Measurements from ENCODE around the gene CD99L2. TPM values are rescaled to one million over a fixed set of nuclear protein-coding genes. Genes with fewer than 3 reads are reported as not detected.
"Not testable (repeated sequence)": the region's sequence is repeated elsewhere in the genome, so short reads cannot be mapped to it uniquely, and the experiment has no call there.

Gene CD99L2
- total RNA-seq, 1 experiment from 2014 or later, result 54.7 TPM

DNA sequence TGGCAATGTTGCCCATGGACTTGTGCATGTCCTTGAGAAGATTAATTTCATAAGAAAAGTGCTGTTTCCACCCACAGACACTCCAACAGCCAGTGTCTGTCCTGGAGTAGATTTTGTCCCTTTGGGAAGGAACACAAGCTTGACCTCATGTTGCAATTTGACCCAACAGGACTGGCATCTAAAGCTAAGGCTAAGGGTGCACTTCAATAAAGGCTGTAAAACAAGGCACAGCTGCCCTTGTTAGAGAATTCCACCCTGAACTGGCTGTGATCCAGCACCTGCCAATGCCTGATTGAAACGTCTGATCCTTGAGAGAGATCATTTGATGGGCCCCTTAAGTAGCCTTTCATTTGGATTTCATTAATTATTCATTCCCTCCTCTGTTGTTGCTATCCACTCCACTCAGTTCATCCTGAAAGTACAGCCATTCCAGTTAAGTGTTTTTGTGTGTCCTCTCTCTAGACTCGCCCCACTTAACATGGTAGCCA, 56.2 kb downstream of the CD99L2 start:
- no peak overlapping the region for H3K4me3 ChIP-seq
- H3K9me3 ChIP-seq, result no peaks in the 10 kb centered on the region
- H3K27me3 ChIP-seq, result no peaks in the 10 kb centered on the region
- H3K36me3 ChIP-seq, result no peaks in the 10 kb centered on the region
- no peak for DNase-seq

DNA sequence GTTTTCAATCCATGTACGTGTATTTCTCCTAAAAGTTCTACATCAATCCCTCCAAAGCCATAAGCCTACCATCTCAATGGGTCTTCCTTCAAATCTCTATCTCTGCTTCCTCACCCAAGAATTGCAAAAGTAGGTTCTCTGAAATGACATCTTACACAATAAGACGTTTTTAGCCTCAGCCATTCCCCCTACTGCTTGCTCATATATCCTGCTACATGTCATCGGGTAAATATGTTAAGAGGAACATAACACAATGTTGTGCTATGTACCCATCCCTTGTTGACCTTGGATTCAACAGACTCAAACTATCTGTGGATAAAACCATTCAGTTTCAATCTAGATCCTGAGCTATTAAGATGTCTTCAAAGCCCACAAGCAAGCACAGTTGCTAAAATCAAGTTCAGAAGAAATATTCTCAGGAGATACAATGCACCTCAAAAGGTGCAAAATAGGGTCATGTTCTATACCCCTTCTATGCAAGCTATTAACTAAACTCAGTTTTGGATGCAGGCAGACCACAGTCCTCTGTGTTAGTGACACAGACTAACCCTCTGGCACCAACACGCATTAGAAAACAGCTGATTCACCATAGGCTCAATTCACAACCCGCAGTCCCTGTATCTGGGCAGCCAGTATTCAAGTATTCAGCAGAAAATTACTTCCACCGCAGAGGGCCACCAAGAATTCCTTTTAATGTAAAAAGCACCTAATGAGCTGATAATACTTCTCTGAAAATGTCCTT, 56.8 kb downstream of the CD99L2 start:
- Histone ChIP-seq H3K27me3 (no peaks in the 10 kb centered on the region), H3K36me3 (no peaks in the 10 kb centered on the region), H3K4me3 (no peak overlapping the region), H3K9me3 (no peaks in the 10 kb centered on the region)
- no peak for DNase-seq

DNA sequence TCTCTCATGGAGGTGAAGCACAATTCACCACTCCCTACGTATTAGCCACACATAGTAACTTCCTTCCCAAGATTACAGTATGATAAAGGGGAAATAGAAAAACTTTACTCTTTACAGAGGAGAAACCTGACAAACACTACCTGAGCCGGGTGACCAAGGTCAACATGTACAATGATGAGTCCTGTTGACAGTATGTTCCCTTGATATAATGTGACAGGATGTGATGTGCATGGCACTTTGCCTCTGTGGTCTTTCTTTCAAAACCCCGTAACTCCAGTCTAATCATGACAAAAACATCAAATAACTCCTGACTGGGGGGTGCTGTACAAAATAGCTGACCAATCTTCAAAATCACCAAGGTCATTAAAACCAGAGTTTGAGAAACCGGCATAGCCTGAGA, 60.6 kb downstream of the CD99L2 start:
- no peaks in the 10 kb centered on the region for H3K36me3 ChIP-seq
- no peaks in the 10 kb centered on the region for H3K27me3 ChIP-seq
- no peak overlapping the region for H3K4me3 ChIP-seq
- DNase-seq, result no peak
- no peaks in the 10 kb centered on the region for H3K9me3 ChIP-seq

DNA sequence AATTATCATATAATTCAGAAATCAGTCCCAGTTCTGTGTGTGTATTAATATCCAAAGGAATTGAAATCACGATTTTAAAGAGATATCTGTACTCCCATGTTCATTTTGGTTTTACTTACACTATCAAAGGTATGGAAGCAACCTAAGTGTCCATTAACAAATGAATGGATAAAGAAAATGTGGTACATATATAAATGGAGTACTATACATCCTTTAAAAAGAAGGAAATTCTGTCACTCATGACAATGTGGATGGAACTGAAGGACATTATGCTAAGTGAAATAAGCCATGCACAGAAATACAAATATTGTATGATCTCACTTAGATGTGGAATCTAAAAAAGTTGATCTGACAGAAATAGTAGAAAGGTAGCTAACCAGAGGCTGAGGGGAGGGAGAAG, 63.8 kb downstream of the CD99L2 start:
- no peaks in the 10 kb centered on the region for H3K9me3 ChIP-seq
- H3K36me3 ChIP-seq, result no peaks in the 10 kb centered on the region
- no peak overlapping the region for H3K4me3 ChIP-seq
- no peaks in the 10 kb centered on the region for H3K27me3 ChIP-seq
- DNase-seq, result no peak

DNA sequence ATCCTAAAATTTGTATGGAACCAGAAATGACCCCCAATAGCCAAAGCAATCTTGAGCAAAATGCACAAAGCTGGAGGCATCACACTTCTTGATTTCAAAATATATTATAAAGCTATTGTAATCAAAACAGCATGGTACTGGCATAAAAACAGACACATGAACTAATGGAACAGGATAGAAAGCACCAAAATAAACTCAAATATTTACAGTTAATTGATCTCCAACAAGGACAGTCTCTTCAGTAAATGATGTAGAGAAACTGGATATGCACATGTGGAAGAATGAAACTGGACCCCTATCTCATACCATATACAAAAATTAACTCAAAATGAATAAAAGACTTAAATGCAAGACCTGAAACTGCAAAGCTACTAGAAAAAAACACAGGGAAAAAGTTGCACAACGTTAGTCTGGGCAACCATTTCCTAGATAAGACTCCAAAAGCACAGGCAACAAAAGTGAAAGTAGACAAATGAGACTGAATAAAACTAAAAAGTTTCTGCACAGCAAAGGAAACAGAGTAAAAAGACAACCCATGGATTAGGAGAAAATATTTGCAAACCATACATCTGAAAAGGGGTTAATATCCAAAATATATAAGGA, 64.9 kb downstream of the CD99L2 start:
- Histone ChIP-seq H3K9me3 (no peaks in the 10 kb centered on the region), H3K27me3 (no peaks in the 10 kb centered on the region)
- DNase-seq, result no peak

DNA sequence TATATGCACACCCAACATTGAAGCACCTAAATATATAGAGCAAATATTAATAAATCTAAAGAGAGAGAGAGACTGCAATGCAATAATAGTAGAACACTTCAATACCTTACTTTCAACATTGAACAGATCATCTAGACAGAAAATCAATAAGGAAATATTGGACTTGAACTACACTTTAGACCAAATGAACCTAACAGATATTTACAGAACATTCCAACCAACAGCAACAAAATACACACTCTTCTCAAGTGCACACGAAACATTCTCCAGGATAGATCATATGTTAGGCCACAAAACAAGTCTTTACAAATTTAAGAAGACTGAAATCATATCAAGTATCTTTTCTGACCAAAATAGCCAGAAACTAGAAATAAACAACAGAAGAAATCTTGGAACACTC, 66.6 kb downstream of the CD99L2 start:
- H3K4me3 ChIP-seq, result no peak overlapping the region
- no peak for DNase-seq
- H3K27me3 ChIP-seq, result no peaks in the 10 kb centered on the region
- H3K36me3 ChIP-seq, result no peaks in the 10 kb centered on the region
- H3K9me3 ChIP-seq, result no peaks in the 10 kb centered on the region

More for the DNA sequence above, 64.9 kb downstream of the CD99L2 start:
- H3K36me3 ChIP-seq, result no peaks in the 10 kb centered on the region
- no peak overlapping the region for H3K4me3 ChIP-seq

DNA sequence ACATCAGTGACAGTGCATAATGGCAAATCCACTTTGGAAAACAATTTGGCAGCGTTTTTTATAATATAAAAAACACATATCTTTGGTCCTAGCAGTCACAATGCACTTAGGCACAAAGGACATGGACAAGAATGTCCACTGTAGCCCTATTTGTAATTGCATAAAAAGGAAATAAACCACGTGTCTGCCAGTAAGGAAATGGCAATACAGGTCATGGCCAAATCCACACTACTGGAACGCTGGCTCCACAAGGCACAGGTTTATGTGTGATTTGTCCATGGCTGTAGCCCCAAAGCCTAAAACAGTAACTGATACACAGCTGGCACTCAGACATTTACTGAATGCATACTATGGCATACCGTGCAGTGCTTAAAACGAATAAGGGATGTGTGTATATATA, 69.7 kb downstream of the CD99L2 start:
- H3K4me3 ChIP-seq, result no peak overlapping the region
- no peaks in the 10 kb centered on the region for H3K27me3 ChIP-seq
- no peaks in the 10 kb centered on the region for H3K9me3 ChIP-seq
- no peak for DNase-seq
- H3K36me3 ChIP-seq, result no peaks in the 10 kb centered on the region

DNA sequence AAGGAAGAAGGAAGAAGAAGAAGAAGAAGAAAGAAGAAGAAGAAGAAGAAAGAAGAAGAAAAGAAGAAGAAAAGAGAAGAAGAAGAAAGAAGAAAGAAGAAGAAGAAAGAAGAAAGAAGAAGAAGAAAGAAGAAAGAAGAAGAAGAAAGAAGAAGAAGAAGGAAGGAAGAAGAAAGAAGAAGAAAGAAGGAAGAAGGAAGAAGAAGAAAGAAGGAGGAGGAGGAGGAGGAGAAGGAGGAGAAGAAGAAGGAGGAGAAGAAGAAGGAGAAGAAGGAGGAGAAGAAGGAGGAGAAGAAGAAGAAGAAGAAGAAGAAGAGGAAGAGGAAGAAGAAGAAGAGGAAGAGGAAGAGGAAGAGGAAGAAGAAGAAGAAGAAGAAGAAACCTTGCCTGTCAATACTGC, 74.1 kb downstream of the CD99L2 start:
- H3K36me3 ChIP-seq, H3K4me3 ChIP-seq, H3K9me3 ChIP-seq, DNase-seq, H3K27me3 ChIP-seq: not testable (repeated sequence)

DNA sequence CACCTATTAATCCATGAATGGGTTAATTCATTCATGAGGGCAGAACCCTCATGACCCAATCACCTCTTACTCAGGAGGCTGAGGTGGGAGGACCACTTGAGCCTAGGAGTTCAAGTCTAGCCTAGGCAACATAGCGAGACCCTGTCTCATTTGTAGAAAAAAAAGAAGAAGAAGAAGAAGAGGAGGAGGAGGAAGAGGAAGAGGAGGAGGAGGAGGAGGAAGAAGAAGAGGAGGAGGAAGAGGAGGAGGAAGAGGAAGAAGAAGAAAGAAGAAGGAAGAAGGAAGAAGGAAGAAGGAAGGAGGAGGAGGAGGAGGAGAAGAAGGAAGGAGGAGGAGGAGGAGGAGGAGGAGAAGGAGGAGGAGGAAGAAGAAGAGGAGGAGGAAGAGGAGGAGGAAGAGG, 74.6 kb downstream of the CD99L2 start:
- not testable (repeated sequence) for H3K27me3 ChIP-seq, H3K36me3 ChIP-seq, H3K4me3 ChIP-seq, H3K9me3 ChIP-seq, DNase-seq

DNA sequence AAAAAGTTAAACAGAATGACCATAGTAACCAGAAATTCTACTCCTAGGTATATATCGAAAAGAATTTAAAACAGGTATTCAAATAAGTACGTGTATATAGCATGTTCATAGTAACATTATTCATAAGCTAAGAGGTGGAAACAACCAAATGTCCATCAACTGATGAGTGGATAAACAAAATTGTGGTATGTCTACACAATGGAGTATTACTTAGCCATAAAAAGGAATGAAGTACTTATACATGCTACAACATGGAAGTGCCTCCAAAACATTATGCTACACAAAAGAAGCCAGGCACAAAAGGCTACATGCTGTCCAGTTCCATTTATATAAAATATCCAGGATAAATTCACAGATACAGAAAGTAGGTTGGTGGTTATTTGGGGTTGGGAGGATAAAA, 76.5 kb downstream of the CD99L2 start:
- no peak for DNase-seq
- Histone ChIP-seq H3K4me3 (no peak overlapping the region), H3K27me3 (no peaks in the 10 kb centered on the region), H3K36me3 (no peaks in the 10 kb centered on the region), H3K9me3 (no peaks in the 10 kb centered on the region)

DNA sequence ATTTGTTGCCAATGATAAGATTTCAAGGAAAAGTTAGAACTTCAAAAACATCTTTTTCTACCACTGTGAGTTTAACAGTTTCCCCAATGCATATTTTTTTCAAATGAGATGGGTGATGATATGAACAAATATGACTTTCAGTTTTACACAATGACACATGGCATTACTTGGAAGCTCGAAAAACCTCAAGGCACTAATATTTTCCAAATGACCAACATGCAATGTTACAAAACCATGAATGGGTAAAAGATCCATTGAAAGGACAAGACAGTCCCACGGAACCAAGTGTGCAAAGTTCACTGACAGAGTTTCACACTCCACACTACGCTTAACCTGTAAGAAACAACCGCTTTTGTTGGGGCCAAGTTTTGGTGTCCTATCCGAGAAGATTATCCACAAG, 84.5 kb downstream of the CD99L2 start:
- H3K4me3 ChIP-seq, result no peak overlapping the region
- no peak for DNase-seq

DNA sequence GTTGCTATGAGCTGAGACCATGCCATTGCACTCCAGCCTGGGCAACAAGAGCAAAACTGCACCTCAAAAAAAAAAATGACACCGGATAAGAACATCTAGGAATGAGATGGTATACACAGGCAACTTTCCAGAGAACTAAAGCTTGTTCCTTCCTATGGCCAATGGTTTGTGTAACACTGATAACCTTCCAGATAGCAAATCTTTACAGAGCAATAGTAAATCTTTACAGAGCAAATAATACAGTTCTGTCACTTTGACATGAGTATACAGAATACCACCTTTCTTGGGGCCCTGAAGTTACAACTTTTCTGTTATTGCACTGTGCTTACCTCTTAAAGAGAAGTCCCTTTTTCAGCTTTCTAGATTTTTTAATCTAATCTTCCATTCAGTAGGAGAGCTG, 91.6 kb downstream of the CD99L2 start:
- H3K9me3 ChIP-seq, result no peaks in the 10 kb centered on the region
- H3K36me3 ChIP-seq, result no peaks in the 10 kb centered on the region
- no peak overlapping the region for H3K4me3 ChIP-seq
- DNase-seq, result no peak
- H3K27me3 ChIP-seq, result no peaks in the 10 kb centered on the region

More for the DNA sequence above, 84.5 kb downstream of the CD99L2 start:
- Histone ChIP-seq H3K9me3 (no peaks in the 10 kb centered on the region), H3K27me3 (no peaks in the 10 kb centered on the region), H3K36me3 (no peaks in the 10 kb centered on the region)

DNA sequence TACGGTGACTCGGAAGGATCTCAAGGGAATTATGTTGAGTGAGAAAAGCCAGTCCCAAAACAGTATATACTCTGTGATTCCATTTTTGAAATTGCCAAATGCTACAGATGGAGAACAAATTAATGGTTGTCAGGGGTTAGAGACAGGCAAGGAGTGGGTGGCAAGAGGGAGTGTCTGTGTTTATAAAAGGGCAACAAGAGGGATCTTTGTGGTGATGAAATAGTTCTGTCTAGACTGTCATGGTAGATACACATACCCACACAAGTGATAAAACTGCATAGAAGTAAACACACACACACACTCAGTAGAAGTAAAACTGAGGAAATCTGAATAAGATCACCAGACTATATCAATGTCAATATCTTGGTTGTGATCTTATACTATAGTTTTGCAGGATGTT, 92.7 kb downstream of the CD99L2 start:
- no peak overlapping the region for H3K4me3 ChIP-seq
- no peaks in the 10 kb centered on the region for H3K27me3 ChIP-seq
- no peak for DNase-seq
- no peaks in the 10 kb centered on the region for H3K36me3 ChIP-seq
- H3K9me3 ChIP-seq, result no peaks in the 10 kb centered on the region

DNA sequence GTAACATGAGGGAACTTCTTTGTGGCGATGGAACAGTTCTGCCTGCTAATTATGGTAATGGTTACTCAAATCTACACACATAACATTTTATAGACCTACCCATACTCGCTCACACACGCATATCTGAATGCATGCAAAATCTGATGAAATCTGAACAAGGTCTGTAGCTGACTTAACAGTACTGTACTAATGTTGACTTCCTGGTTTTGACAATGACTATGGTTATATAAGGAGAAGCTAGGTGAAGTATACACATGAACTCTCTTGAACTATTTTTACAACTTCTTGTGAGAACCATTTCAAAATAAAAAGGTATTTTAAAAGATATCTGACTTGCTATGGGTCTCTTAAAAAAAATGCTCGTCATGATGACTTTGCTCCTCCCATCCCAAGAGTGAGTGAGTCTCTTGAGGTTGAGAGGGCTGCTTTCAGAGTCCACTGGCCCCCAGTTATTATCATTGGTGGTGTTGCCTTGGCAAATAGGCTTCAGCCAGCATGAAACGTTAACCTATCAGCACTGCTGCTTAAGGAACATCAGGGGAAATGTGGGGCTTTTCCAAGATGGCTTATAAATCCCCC, 105.4 kb downstream of the CD99L2 start:
- Histone ChIP-seq H3K36me3 (no peaks in the 10 kb centered on the region), H3K9me3 (no peaks in the 10 kb centered on the region), H3K27me3 (no peaks in the 10 kb centered on the region), H3K4me3 (no peak overlapping the region)
- no peak for DNase-seq

DNA sequence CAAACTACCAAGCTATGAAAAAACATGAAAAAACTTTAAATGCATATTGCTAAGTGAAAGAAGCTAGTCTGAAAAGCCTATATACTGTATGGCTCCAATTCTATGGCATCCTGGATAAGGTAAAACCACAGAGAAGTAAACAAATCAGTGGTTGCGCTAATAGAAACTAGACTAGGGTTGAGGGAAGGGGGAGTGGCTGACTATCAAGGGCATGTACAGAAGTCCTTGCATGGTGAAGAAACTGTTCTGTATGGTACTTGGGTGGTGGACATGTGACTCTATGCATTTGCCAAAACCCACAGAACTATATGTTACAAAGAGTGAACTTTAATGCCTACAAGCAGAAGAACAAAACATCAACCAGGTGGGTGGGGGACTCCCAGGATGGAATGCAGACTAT, 108.4 kb downstream of the CD99L2 start:
- no peak for DNase-seq

DNA sequence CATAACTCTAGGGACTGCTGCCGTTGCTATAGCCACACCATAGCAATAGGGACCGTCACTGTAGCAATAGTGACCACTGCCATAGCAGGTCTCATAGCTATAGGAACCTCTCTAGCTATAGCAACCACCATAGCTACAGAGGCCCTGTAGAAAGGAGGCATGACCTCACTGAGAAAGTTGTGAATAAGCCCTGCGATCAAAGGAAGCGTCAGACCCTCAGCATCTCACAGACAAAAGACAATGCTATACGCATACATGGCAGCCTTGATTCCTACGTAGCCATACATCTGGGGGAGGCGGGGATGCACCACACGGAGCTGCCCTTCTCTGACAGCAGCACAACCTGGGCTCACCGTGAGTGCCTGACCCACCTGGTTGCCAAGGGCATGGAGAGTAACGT, 116.8 kb downstream of the CD99L2 start:
- Histone ChIP-seq H3K4me3 (no peak overlapping the region), H3K36me3 (no peaks in the 10 kb centered on the region), H3K27me3 (no peaks in the 10 kb centered on the region), H3K9me3 (no peaks in the 10 kb centered on the region)
- DNase-seq, result no peak

More for the DNA sequence above, 108.4 kb downstream of the CD99L2 start:
- Histone ChIP-seq H3K4me3 (no peak overlapping the region), H3K9me3 (no peaks in the 10 kb centered on the region), H3K36me3 (no peaks in the 10 kb centered on the region), H3K27me3 (no peaks in the 10 kb centered on the region)

DNA sequence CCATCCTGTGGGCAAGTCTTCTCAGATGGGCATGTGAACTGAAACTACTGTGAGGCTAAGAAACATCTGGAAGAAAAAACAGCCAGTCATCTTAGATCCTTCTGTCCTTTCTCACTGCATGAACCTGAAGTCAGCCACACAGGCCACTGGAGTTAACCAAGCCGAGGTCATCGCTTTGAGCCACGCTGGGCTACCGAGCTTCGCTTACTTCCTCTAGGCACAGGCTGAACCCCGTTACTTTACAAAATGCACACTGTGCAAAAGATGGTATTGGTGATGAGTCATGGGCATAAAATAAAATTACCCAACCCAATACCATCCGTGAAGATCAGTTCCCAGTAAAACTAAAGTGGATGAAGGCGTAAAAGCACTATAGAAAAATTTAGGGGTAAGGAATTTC, 119.1 kb downstream of the CD99L2 start:
- H3K4me3 ChIP-seq, result no peak overlapping the region
- H3K9me3 ChIP-seq, result no peaks in the 10 kb centered on the region
- no peak for DNase-seq
- no peaks in the 10 kb centered on the region for H3K27me3 ChIP-seq
- no peaks in the 10 kb centered on the region for H3K36me3 ChIP-seq

Measured in MG63 (cell line).